AG10803 (cell line): ENCODE measurements around the gene SCG3.

Experiments used
- DNase-seq: peaks from one replicate; pipeline ENCODE4 v3.0.0; 2010; ENCODE audit warnings: low read depth
- H3K4me3 ChIP-seq: 2 replicates; pipeline ENCODE4 v1.5.1; 2011; ENCODE audit warnings: mild to moderate bottlenecking, low read length, control low read depth
- CTCF ChIP-seq: conservative IDR thresholded peaks from 2 replicates; pipeline ENCODE4 v1.5.1; 2011; ENCODE audit warnings: mild to moderate bottlenecking, low read length, control low read depth, inconsistent platforms

The SCG3 gene

GRCh38 chr15:51750792-51751696 lies 69.7 kb downstream of the SCG3 start, which contains the start of gene TMOD2:
Gene TMOD2, plus strand, starts transcription at chr15:51751597. Its CDS starts 14,845 bp downstream, at chr15:51766442.
- no peak for DNase-seq
- no peak for TF ChIP-seq CTCF
- peak within 1 kb of the TSS; percentile 70 for H3K4me3 ChIP-seq

- H3K4me3 ChIP-seq: peak overlapping the region; percentile 70
- no peak for TF ChIP-seq CTCF
- no peak for DNase-seq
These were observed 70.7 kb downstream of the SCG3 start for GRCh38 chr15:51751697-51752683.

GRCh38 chr15:51752888-51753287 lies 71.6 kb downstream of the SCG3 start:
- TF ChIP-seq CTCF: no peak

GRCh38 chr15:51754267-51754666 lies 73.0 kb downstream of the SCG3 start:
- DNase-seq: no peak
- no peak overlapping the region for H3K4me3 ChIP-seq
- TF ChIP-seq CTCF: no peak

More at GRCh38 chr15:51752888-51753287, 71.6 kb downstream of the SCG3 start:
- no peak for DNase-seq
- H3K4me3 ChIP-seq: no peak overlapping the region

GRCh38 chr15:51755790-51756189 lies 74.5 kb downstream of the SCG3 start:
- no peak overlapping the region for H3K4me3 ChIP-seq
- TF ChIP-seq CTCF: no peak
- DNase-seq: no peak

GRCh38 chr15:51756482-51756881 lies 75.2 kb downstream of the SCG3 start:
- TF ChIP-seq CTCF: no peak
- H3K4me3 ChIP-seq: no peak overlapping the region
- DNase-seq: no peak
